SIG-M5 (cell line): ENCODE results near the gene UBE2N.

Source experiments
- DNase-seq: peaks from one replicate; lab custom pipeline; 2025; lab: John Stamatoyannopoulos, UW

The UBE2N gene, protein sequence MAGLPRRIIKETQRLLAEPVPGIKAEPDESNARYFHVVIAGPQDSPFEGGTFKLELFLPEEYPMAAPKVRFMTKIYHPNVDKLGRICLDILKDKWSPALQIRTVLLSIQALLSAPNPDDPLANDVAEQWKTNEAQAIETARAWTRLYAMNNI

DNA sequence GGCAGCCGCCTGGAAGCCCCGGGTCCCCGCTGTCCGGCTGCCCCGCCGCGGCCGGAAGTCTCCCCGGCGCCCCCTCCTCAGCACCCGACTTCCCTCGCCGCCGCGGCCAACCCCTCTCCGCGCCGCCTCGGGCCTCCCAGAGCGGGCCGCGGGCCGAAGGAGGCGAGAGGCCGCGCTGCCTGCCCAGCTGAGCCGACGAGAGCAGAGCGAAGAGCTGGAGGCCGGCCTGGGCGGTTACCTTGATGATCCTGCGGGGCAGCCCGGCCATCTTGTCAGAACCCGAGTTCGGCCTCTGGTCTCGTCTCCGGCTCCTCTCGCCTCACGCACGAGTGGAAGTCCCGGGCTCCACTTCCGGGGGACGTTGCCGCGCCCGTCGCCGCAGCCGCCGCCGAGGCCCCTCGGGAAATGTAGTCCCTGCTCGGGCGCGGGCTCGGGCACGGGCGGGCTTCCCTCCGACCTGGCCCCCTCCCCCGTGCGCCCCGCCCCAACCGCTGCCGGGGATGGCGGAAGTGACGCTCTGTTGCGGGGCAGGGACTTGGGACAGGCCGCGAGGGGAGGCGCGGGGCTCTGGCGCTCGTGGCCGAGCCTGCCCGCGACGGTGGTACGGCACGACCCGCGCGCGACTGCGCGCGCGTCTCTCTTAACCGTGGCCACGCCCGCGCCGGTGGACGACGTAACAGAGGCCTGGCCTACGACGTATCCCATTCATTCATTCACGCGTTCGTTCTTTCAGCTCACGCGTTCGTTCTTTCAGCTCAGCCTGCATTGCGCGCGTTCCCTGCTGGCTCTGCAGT lies at the start of gene UBE2N:
UBE2N (minus strand) TSS at position 331 of the 794 bp plus-strand sequence; CDS start at position 268, 63 bp downstream.
- DNase-seq: peak; percentile 77

DNA sequence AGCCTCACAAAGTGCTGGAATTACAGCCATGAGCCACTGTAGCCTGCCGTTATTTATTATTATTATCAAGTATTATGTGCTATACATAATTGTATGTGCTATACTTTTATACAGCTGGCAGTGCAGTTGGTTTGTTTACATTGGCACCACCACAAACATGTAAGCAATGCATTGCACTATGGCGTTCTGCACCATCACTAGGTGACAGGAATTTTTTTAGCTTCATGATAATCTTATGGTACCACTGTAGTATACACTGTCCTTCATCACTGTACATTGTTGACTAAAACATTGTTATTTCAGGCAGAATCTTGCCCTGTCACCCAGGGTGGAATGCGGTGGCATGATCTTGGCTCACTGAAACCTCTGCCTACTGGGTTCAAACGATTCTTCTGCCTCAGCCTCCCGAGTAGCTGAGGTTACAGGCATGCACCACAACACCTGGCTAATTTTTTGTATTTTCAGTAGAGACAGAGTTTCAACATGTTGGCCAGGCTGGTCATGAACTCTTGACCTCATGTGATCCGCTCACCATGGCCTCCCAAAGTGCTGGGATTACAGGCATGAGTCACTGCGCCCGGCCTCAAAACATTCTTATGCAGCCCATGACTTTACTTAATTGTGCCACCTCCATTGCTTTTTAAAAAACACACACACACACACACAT lies 42.7 kb upstream of the UBE2N start:
- DNase-seq: no peak

DNA sequence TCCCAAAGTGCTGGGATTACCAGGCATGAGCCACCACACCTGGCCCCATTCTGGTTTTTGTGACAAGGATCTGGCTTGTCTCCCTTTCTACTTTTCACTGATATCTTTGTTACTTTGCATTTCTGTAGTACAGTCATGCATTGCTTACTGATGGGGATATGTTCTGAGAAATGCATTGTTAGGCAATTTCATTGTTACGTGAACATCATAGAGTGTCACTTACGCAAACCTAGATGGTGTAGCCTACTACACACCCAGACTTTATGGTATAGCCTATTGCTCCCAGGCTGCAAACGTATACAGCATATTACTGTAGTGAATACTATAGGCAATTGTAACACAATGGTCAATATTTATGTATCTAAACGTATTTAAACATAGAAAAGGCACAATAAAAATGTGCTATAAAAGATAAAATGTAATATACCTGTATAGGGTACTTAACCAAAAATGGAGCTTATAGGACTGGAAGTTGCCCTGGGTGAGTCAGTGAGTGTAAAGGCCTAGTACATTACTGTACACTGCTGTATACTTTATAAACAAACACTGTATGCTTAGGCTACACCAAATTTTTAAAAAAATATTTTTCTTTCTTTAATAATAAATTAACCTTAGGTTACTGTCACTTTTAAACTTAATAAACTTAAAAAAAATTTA lies 41.5 kb upstream of the UBE2N start:
- no peak for DNase-seq

DNA sequence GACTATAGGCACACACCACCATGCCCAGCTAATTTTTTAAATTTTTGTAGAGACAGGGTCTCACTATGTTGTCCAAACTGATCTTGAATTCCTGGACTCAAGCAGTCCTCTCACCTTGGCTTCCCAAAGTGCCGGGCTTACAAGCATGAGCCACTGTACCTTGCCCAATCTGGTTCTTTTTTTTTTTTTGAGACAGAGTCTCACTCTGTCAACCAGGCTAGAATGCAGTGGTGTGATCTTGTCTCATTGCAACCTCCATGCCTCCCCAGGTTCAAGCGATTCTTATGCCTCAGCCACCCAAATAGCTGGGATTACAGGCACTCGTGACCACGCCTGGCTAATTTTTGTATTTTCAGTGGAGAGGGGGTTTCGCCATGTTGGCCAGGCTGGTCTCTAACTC lies 41.0 kb upstream of the UBE2N start:
- no peak for DNase-seq

DNA sequence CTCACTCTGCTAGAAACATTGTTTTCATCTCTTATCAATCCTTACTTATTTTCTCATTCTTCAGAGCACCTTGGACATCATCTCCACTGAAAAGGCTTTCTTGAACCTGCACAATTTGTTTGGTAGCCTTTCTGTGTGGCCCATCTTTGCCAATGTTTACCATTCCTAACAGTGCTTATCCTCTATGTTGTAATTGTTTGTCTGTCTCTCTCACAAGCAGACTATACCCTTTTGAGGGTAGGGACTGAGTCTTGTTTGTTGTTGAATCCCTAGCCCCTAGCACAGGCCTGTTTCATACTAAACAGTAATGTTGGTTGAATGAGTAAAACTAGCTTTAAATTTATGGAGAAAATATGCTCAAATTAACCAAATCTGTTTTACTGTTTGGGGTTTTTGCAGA lies 34.8 kb upstream of the UBE2N start:
- no peak for DNase-seq

DNA sequence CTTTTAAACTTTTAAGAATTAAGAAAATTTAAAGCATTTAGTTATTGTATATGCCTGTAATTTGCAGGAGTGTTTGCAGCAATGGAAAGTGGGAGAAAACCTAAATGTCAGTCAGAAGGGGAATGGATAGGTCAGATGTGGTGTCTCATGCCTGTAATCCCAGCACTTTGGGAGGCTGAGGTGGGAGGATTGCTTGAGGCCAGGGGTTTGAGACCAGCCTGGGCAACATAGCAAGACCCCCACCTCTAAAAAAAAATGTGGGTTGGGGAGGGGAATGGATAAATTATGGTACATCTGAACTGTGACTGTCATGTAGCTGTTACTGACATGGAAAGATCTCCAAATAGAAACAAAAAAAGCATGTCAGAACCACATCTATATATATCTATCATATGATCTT lies 27.6 kb upstream of the UBE2N start:
- no peak for DNase-seq

DNA sequence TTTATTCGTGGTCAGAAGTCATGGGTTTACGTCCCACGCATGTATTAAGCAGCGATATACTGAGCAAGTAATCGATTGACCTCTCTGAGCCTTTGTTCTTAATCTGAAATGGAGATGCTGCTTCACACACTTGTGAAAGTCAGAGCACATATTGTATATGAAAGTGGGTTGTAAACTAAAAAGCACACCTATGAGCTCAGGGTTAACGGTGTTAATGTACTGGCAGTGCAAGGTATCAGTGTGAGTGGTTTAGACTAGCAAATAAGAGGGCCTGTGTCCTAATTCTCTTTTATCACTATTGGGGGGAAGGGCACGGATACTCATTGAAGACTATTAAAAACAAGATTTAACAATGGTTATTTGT lies 26.2 kb upstream of the UBE2N start:
- no peak for DNase-seq

DNA sequence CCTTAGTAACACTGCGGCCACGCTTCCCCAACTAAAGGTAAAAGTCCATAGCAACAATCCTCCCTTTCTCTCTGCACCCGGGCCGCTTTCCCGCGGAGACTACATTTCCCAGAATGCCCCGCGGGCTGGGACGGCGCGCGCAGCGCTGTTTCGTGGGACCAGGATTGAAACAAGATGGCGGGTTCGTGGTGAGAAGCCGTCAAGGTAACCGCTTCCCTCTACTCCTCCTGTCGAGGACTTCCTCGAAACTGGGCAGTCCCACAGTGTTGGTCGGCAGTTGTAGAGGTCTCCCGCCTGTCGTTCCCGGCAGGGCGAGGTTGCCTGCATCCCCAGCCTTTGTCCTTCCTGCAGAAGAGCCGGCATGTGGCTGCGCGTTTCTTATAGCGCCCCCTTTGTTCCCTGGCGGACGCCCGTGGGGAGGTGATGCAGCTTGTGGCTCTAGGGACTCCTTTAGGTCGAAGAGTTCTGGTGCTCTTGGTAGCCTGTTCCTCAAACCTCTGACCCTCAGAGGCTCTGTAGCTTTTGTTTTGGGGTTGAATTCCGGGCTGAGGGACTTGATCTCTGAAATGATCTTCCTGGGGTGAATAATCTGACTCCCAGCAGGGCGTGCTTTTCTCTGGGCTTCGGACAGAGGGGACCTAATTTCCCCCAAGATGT lies 25.7 kb upstream of the UBE2N start, which contains the start of gene MRPL42:
MRPL42 (plus strand) TSS at position 164 of the 657 bp plus-strand sequence. CDS start 1,772 bp downstream, outside the sequence.
- DNase-seq: peak; percentile 53

DNA sequence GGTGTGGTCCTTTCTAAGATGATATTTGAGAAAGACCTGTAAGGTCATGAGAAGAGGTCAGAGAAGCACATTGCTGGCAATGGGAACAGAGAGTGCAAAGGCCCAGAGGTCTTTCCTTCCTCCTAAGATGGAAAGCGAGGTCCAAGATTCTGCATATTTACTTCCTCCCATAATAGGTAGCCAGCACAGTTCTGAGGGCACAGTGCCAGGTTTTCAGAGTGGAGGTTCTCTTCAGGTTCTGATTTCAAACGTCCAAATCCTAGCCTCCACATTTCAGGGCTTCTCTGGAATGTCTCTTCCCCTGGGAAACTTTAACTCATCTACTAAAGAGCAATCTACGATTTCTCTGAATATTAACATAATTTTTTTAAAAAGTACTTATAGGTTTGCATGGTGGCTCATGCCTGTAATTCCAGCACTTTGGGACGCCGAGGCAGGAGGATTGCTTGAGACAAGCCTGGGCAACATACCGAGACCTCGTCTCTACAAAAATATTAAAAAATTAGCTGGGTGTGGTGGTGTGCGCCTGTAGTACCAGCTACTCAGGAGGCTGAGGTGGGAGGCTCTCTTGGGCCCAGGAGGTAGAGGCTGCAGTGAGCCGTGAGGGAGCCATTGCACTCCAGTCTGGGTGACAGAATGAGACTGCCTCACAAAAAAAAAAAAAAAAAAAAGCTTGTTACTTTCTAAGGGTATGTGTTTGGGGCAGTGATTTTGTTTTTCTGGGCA lies 25.0 kb upstream of the UBE2N start:
- no peak for DNase-seq

DNA sequence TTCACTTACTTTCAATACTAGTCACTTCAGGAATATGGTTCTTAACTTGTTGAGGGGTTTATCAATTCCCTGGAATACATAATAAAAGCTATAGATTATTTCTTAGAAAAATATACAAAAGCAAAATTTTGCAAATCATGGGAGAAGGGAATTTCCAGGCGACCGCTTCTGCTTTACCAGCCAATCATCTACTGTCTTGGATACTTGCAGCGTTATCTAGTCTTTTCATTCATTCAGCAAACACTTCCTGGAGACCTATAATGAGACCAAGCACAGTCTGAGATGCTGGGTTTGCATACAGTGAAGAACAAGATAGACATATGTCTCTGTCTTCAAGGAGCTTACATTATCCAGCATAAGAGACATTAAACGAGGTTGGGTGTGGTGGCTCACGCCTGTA lies 24.1 kb upstream of the UBE2N start:
- DNase-seq: no peak

DNA sequence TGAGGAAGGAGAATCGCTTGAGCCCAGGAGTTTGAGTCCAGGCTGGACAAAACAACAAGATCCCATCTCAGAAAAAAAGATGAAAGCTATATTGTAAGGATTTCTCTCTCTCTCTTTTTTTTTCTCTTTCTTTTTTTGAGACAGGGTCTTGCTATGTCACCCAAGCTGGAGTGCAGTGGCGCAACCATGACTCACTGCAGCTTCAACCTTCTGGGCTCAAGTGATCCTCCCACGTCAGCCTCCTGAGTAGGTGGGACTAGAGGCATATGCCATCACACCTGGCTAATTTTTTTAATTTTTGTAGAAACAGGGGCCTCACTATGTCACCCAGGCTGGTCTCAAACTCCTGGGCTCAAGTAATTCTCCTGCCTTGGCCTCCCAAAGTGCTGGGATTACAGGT lies 19.8 kb upstream of the UBE2N start:
- DNase-seq: no peak

DNA sequence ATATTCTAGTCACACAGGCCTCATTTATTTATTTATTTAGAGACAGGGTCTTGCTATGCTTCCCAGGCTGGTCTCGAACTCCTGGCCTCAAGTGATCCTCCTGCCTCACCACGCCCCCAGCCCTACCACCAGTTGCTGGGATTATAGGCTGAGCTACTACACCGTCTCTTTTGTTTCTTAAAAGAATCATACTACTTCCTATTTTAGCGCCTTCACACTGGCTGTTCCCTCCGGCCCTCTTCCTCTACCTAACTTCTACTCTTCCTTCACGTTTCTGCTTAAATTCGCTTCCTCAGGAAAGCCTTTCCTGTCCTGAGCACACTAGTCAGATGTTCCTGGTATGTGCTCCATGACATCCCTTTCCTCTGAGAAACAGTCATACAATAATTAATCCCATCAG lies 19.2 kb upstream of the UBE2N start:
- no peak for DNase-seq

DNA sequence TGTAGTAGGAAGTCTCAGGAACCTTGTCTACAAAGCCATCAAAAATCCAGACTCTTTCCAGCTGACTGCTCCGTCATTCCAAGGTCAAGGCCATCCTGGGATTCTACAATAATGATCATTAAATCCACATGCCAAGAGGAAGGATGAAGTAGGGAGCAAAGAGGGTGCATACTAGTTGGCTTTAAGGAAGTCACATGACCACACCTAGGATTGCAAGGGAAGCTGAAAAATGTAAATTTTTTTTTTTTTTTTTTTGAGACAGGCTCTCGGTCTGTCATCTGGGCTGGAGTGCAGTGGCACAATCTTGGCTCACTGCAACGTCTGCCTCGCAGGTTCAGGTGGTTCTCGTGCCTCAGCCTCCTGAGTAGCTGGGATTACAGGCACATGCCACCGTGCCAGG lies 18.3 kb upstream of the UBE2N start:
- DNase-seq: no peak

DNA sequence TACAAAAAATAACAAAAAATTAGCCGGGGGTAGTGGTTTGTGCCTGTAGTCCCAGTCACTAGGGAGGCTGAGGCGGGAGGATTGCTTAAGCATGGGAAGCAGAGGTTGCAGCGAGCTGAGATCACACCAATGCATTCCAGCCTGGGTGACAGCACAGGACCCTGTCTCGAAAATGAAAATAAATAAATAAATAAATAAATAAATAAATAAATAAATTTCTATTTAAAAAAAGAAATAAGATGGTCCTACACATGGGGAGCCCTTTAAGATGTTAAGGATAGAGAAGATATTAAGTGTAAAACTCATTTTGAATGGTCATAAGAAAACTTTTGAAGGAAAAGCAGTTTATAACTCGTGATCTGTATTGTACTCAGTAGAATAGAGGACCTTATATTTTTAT lies 17.4 kb upstream of the UBE2N start:
- DNase-seq: no peak

DNA sequence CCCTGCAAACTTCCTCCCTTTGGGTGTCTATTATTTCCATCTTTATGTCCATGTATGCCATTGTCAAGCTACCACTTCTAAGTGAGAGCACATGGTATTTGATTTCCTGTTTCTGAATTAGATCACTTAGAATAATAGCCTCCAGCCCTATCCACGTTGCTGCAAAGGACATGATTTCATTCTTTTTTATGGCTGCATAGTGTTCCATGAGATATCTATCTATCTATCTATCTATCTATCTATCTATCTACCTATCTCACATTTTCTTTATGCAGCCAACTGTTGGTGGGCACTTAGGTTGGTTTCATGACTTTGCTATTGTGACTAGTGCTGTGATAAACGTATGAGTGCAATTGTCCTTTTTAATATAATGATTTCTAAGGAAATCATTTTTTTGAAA lies 14.3 kb upstream of the UBE2N start:
- no peak for DNase-seq

DNA sequence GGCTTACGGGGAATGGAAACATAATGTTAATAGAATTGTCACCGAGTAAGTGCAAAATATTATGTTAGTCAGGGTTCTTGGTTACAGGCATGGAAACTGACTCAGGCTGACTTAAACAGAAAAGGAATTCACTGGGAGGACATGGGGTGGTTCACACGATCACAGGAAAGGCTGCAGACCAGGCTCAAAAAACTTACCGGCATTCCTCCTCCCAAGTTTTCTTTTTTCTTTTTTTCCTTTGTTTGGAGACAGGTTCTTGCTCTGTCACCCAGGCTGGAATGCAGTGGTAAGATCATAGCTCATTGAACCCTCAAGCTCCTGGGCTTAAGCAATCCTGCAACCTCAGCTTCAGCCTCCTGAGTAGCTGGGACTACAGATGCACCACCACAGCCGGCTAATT lies 11.9 kb upstream of the UBE2N start:
- DNase-seq: no peak

DNA sequence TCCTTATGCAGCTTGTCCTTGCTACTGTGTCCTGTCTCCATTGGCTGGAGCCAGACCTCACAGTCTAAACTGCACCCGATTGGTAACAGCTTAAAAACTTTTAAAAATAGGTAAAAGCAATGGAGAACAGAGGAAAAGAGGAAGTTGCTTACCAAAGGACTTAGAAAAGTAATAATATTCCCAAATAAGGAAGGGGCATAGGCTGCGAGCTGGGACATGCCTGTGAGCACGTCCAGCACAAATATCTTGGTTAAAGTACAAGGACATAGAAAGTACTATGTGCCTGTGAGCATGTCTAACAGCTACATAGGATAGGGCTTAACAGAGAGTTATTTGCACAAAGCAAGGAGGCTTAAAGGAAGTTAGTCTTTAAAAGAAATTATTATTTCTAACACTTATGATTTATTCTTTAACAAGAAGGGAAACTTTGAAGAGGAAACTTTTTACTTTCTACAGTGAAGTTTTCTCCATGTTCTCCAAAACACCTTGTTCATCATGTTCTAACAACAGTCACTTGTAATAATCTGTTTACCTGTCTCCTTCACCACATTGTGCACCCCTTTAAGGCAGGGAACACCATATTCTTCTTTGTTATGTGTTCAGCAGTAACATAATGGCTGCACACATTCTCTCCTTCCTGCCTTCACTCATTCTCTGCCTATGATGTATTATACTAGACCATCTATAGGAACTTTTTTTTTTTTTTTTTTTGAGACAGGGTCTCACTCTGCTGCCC lies 9.8 kb upstream of the UBE2N start:
- DNase-seq: no peak

DNA sequence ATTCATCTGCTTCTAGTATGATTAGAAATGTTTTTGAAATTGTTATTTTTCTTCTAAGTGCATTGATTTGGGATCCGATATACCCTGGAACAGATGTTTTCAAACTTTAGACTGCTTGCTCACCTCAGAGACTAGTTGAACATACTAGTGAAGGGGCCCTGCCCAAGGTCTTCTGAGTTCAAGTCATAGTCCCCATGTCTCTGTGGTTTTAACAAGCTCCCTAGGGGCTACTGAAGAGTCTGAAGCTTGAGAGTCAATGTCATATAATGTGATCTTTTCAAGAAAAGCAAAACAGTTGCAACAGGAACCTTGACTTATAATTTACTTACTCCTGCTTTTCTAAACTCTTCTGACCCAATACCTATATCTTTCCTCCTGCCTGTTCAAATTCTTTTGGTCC lies 7.5 kb upstream of the UBE2N start:
- DNase-seq: no peak

DNA sequence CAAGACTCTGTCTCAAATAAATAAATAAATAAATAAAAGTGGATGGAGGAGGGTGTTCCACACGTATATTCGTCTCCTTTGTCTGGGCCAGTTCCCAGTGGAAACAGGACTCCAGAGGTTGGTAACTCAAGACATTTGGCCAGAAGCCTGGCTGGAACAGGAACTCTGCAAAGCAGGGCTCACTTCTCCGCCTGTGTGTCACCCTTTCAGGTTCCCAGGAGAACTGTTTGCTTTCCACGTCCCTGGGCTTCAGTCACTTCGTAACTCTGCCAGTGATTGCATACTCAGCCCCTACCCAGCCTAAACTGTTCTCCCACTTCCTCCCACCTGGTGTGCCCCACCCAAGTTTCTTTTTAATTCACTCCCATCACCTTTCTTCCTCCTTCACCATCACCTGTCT lies 7.0 kb upstream of the UBE2N start:
- DNase-seq: no peak

DNA sequence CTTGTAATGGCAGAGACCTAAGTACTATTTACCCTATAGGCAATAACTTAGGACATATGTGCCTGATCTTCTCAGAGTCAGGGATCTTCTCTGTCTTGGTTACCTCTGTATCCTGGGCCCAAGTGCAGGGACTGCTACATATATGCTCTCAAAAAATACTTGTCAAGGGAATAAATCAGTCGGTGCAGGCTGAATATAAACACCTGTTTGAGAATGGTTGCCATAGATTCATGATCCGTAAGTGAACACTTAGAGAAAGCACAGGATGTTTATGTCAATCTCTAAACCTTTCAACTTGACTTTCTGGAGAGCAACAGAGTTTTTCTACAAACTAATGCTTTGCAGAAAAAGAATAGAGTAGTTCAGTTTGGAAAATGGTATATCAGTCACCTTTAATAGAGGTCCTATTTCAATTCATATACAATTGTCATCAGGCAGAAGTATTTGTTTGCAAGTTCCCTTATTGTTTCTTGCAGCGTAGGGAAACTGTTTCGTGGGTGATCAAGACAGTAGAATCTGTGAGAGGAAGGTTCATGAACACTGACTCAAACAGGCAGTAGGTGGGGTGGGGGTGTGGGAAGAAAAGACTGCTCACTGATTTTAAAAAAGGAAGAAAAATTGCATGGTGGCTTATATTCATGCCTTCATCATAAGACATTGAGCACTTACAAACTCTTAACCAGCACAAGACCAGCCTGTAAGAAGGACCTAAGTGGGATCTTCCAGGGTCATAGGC lies 6.0 kb upstream of the UBE2N start:
- no peak for DNase-seq
